ENCODE results near the gene CS. TPM values are rescaled to one million over a fixed set of nuclear protein-coding genes. Genes with fewer than 3 reads are reported as not detected.
A peak's percentile ranks its signal among the peaks of the same experiment; 100 is the strongest.

Gene CS
- total and polyA plus RNA-seq, 12 donors, result 64.6 to 417 (median 245) TPM

GRCh38 chr12:56341616-56342015 lies 41.5 kb upstream of the CS start:
- peaks cover 0 to 40% of the 10 kb centered on the region in 2 donors for H3K36me3 ChIP-seq (replicated peaks in 1 of 2)
- no peaks in the 10 kb centered on the region for H3K9me3 ChIP-seq (replicated peaks in 1 of 3)
- H3K4me3 ChIP-seq, result no peak overlapping the region
- TF ChIP-seq CTCF (IDR thresholded peaks at IDR 0.05), result no peak
- TF ChIP-seq POLR2A (IDR thresholded peaks at IDR 0.05), result no peak
- intact Hi-C loops (cut with DNase I), result no loop called here
- WGBS, 4 donors, result 20 to 43% (median 25%) methylated on average over 1 of the region's 1 CpG
- DNase-seq, result no peak
- H3K4me1 ChIP-seq (replicated peaks in 1 of 2), result peaks cover 0 to 5% of the 10 kb centered on the region in 2 donors
- H3K27ac ChIP-seq, result no peak overlapping the region
- H3K27me3 ChIP-seq, result no peaks in the 10 kb centered on the region

DNA sequence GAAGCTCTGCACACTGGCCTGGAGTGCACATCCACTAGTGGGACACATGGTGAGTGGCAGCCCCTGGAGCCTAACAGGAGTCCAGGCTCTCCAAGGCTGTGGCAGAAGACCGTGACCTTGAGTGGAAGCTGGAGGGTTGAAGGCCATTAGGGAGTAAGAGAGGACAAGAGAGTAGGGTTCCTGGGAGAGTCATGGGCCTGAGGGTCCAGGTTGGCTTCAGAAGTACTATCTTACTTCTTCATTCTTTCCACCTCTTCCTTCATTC lies 39.0 kb upstream of the CS start:
- no peak for TF ChIP-seq CTCF (IDR thresholded peaks at IDR 0.05)
- no peak for TF ChIP-seq POLR2A (IDR thresholded peaks at IDR 0.05)
- peaks cover 0 to 11% of the 10 kb centered on the region in 2 donors for H3K4me1 ChIP-seq (replicated peaks in 1 of 2)
- no peak for DNase-seq
- WGBS, 4 donors, result 29 to 62% (median 58%) methylated on average over 1 of the region's 1 CpG
- H3K4me3 ChIP-seq, result no peak overlapping the region
- H3K9me3 ChIP-seq (replicated peaks in 1 of 3), result no peaks in the 10 kb centered on the region
- no peaks in the 10 kb centered on the region for H3K27me3 ChIP-seq
- intact Hi-C loops (cut with DNase I), result no loop called here
- H3K36me3 ChIP-seq (replicated peaks in 1 of 2), result peaks cover 0 to 20% of the 10 kb centered on the region in 2 donors
- H3K27ac ChIP-seq, result peak overlapping the region in 1 of 5 donors; percentile 5

DNA sequence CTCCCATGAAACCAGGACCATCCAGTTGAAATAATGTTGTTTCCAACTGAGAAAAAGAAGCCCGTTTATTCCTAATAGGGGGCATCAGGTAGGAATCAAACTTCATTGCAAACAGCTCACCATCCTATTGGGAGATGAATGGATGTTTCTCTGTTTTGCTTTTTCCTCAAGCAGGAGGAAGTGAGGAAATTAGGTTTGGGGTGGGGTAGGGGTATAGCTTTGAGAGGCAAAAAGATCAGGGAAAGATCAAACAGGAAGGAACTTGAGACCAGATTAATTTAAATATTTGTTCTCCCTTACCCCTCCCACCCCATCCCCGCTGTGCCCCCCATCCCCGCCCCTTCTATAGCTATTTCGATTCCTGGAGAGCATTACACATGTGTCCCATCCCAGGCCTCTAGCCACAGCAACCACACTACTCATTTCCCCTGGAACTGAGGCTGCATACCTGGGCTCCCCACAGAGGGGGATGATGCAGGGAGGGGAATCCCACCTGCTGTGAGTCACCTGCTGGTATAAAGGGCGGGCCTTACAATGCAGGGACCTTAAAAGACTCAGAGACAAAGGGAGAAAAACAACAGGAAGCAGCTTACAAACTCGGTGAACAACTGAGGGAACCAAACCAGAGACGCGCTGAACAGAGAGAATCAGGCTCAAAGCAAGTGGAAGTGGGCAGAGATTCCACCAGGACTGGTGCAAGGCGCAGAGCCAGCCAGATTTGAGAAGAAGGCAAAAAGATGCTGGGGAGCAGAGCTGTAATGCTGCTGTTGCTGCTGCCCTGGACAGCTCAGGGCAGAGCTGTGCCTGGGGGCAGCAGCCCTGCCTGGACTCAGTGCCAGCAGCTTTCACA lies 38.4 kb upstream of the CS start, which contains the start of gene IL23A:
TSS of gene IL23A (plus strand) at position 577 of the 850 bp plus-strand sequence. CDS start at position 738, 161 bp downstream.
- H3K4me3 ChIP-seq, result no peak within 1 kb of the TSS
- H3K4me1 ChIP-seq (replicated peaks in 1 of 2), result peaks cover 0 to 11% of the 10 kb centered on the region in 2 donors
- intact Hi-C loops (cut with DNase I), result no loop called here
- 48 to 54% (median 51%) methylated on average over 8 to 9 of the region's 9 CpGs for WGBS, 4 donors
- H3K27ac ChIP-seq, result peak within 1 kb of the TSS in 1 of 5 donors; percentile 5
- DNase-seq, result no peak
- no peaks in the 10 kb centered on the region for H3K9me3 ChIP-seq (replicated peaks in 1 of 3)
- TF ChIP-seq CTCF (IDR thresholded peaks at IDR 0.05) (no peak), POLR2A (IDR thresholded peaks at IDR 0.05) (no peak)
- no peaks in the 10 kb centered on the region for H3K27me3 ChIP-seq
- peaks cover 0 to 14% of the 10 kb centered on the region in 2 donors for H3K36me3 ChIP-seq (replicated peaks in 1 of 2)

DNA sequence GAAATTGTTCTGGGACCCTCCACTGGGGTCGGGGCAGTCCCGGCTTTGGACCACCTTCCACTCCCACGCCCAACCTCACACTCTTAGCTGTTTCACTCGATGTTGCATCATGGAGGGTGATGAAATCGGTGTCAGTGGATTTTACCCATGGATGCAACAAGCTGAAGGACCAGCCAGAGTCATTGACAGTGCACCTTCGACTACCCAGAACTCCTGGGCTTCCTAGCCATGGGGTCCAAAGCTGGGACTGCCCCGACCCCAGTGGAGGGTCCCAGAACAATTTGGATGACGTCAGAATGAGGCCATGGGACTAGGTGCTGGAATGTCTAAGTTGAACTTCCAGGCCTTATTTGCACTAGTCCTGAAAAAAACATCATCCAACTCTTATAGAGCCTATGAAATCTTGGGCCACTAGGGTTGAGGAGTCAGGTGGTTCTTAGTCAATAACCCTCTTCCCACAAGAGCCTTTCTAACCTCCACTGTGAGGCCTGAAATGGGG lies 37.7 kb upstream of the CS start:
- TF ChIP-seq POLR2A (IDR thresholded peaks at IDR 0.05), result no peak
- no peak for TF ChIP-seq CTCF (IDR thresholded peaks at IDR 0.05)
- H3K27ac ChIP-seq, result no peak overlapping the region
- peaks cover 0 to 7% of the 10 kb centered on the region in 2 donors for H3K36me3 ChIP-seq (replicated peaks in 1 of 2)
- H3K4me3 ChIP-seq, result no peak overlapping the region
- peaks cover 5 to 16% of the 10 kb centered on the region in 2 donors for H3K4me1 ChIP-seq (replicated peaks in 1 of 2)
- DNase-seq, result no peak
- H3K27me3 ChIP-seq, result no peaks in the 10 kb centered on the region
- intact Hi-C loops (cut with DNase I), result no loop called here
- 77 to 80% (median 80%) methylated on average over 6 to 8 of the region's 8 CpGs for WGBS, 4 donors
- no peaks in the 10 kb centered on the region for H3K9me3 ChIP-seq (replicated peaks in 1 of 3)

Data from adrenal gland (tissue), 12 donors.